ENCODE measurements around the gene ATP9A. TPM values are rescaled to one million over a fixed set of nuclear protein-coding genes. Genes with fewer than 3 reads are reported as not detected.

The ATP9A gene
- total RNA-seq, 4 donors from 2014 or later = 15.1 to 50.8 (median 30.0) TPM

GRCh38 chr20:51567622-51568021 is 200.6 kb downstream of the ATP9A start:
- TF ChIP-seq POLR2A (IDR thresholded peaks at IDR 0.05) (no peak), CTCF (IDR thresholded peaks at IDR 0.05) (no peak)
- Histone ChIP-seq H3K36me3 (no peaks in the 10 kb centered on the region), H3K4me3 (no peak overlapping the region), H3K27ac (no peak overlapping the region), H3K27me3 (no peaks in the 10 kb centered on the region), H3K9me3 (no peaks in the 10 kb centered on the region), H3K4me1 (peaks cover 0 to 3% of the 10 kb centered on the region in 2 donors)
- no peak for DNase-seq
- intact Hi-C loops (cut with DNase I; ENCODE audit: low total_unique reads) = no loop called here

DNA sequence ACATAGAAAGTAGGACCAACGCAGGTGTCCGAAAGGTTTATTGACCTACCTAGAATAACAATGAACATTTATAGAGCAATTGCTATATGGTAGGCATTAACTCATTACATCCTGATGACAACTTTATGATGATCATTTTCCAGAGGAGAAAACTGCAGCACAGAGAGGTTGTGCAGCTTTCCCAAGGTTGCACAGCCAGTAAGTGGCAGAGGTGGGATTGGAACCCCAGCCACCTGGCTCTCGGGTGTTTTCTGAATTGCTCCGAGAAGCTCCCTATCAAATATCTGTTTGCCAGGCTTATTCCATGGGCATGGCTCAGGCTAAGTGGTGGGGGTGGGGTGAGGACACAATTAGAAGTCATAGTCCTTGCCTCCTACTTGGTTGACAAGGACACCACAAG is 201.6 kb downstream of the ATP9A start:
- H3K36me3 ChIP-seq = no peaks in the 10 kb centered on the region
- TF ChIP-seq CTCF (IDR thresholded peaks at IDR 0.05) = no peak
- no peak for TF ChIP-seq POLR2A (IDR thresholded peaks at IDR 0.05)
- no peaks in the 10 kb centered on the region for H3K27me3 ChIP-seq
- H3K4me1 ChIP-seq = peaks cover 0 to 3% of the 10 kb centered on the region in 2 donors
- intact Hi-C loops (cut with DNase I; ENCODE audit: low total_unique reads) = no loop called here
- H3K4me3 ChIP-seq = no peak overlapping the region
- no peak for DNase-seq
- no peaks in the 10 kb centered on the region for H3K9me3 ChIP-seq
- no peak overlapping the region for H3K27ac ChIP-seq

DNA sequence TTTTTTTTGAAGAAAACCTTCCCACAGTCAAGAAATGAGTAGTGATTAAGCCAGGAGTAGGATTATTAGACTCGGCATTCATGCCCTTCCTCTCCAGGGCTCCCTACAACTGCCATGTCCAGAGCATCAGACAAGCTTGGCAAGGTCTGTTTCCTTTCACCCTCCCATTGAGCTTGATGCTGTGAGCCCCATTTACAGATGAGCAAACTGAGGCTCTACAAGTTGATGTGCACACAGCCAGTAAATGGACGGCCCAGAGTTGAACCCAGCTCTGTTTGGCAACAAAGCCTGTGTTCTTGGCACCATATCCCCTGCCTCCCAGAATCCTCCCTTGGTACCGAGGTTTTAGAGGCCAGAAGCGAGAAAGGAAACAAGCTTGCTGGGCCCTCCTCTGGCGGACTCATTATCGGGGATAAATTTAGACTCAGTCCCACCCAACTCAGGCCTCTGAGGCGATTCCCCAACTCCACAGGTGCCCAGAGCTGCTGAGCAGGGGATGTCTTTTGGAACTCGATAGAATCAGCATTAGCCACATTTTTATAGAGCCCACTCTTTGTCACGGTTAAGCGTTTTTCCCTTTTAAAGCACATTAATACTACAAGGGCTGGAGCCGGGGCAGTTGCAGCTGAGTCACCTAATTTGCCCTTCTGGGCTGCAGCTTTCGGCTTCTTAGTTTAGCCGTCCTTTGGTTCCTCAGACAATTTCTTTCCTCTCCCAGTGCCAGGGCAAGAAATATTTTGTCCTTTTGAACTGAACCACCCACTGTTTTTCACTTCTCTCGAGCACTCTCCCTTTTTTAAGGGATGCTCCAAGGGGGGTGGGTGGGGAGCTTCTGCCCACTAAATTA is 202.7 kb downstream of the ATP9A start:
- no peaks in the 10 kb centered on the region for H3K36me3 ChIP-seq
- no peak for DNase-seq
- peaks cover 5% of the 10 kb centered on the region in 2 donors for H3K4me1 ChIP-seq
- TF ChIP-seq CTCF (IDR thresholded peaks at IDR 0.05) = no peak
- TF ChIP-seq POLR2A (IDR thresholded peaks at IDR 0.05) = no peak
- H3K9me3 ChIP-seq = no peaks in the 10 kb centered on the region
- H3K4me3 ChIP-seq = no peak overlapping the region
- no peaks in the 10 kb centered on the region for H3K27me3 ChIP-seq
- intact Hi-C loops (cut with DNase I; ENCODE audit: low total_unique reads) = no loop called here
- peak overlapping the region in 1 of 2 donors; percentile 30 for H3K27ac ChIP-seq

- H3K4me3 ChIP-seq = peak overlapping the region; percentile 44 to 55
- no peaks in the 10 kb centered on the region for H3K9me3 ChIP-seq
- peaks cover 8 to 9% of the 10 kb centered on the region in 2 donors for H3K4me1 ChIP-seq
- no peaks in the 10 kb centered on the region for H3K36me3 ChIP-seq
- peak in 1 of 4 experiments; percentile 13 for TF ChIP-seq CTCF (IDR thresholded peaks at IDR 0.05)
- no peak for TF ChIP-seq POLR2A (IDR thresholded peaks at IDR 0.05)
- peak; percentile 75 to 84 for DNase-seq
- H3K27ac ChIP-seq = peak overlapping the region; percentile 93 to 94
- intact Hi-C loops (cut with DNase I; ENCODE audit: low total_unique reads) = loop anchor here (5.0 kb wide), 1 partner anchor 116 kb away; no protein-coding TSS in a partner anchor
- no peaks in the 10 kb centered on the region for H3K27me3 ChIP-seq
Measured at GRCh38 chr20:51563486-51564332, 204.5 kb downstream of the ATP9A start.

- intact Hi-C loops (cut with DNase I; ENCODE audit: low total_unique reads) = loop anchor here (5.0 kb wide), 1 partner anchor 116 kb away; no protein-coding TSS in a partner anchor
- H3K27me3 ChIP-seq = no peaks in the 10 kb centered on the region
- no peaks in the 10 kb centered on the region for H3K9me3 ChIP-seq
- H3K4me3 ChIP-seq = peak overlapping the region; percentile 44 to 55
- H3K36me3 ChIP-seq = no peaks in the 10 kb centered on the region
- DNase-seq = no peak
- peaks cover 8 to 9% of the 10 kb centered on the region in 2 donors for H3K4me1 ChIP-seq
- TF ChIP-seq POLR2A (IDR thresholded peaks at IDR 0.05) = no peak
- H3K27ac ChIP-seq = peak overlapping the region; percentile 93 to 94
Measured at GRCh38 chr20:51563174-51563485, 205.1 kb downstream of the ATP9A start.
